CD4-positive, alpha-beta T cell treated with Interleukin-4 for 1 hour (primary cell): ENCODE results near the gene CLRN2.
A peak's percentile ranks its signal among the peaks of the same experiment; 100 is the strongest.

ENCODE experiments used
- DNase-seq, 2 donors: peaks; one replicate each; pipeline ENCODE4 v3.0.0-alpha.2; 2020 to 2022

CLRN2 gene

DNA sequence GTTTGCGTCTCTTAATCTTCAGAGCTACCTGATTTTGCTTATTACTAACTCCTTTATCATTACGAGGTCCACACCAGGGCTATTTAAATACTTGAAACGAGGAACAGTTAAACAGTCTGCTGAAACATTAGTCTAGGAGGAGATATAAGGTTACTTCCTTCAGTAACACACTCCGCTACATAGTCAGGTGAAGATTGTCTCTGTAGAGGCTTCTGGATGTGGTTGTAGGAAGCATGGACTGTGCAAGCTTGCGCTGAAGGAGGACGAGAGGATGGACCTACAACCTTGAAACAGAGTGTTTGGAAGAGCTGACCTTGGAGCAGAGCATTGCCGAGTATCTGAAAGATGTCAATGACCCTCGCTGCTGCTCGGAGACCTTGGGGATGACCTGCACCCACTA lies at the start of gene CLRN2:
TSS of gene CLRN2 (plus strand) at position 301 of the 400 bp plus-strand sequence. CDS start 102 bp downstream, outside the sequence.
- DNase-seq = no peak

DNA sequence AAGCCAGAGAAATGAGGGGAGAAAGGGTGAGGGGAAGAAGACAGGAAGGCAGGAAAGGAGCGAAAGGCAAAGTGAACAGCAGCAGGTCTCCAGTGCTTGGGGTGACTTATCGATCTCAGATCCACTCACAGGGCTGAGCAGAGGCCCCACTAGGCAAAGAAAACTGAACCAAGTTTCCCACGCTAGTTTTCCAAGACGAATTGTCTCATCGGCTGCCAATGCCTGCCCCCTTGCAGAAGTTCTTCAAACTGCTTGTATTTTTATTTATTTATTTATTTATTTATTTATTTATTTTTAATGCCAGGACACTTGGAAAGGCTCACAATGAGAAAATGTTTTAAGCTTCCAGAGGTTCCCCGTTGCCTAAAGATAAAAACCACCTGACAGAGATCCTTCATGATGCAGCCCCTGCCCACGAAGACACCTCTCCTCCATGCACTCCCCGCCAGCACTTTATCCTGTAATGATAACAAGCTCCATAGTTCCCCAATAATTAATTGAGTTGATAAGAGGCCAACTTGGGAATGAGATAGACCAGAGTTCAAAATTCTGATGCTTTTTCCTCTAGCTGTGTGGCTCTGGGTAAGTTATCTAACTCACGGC lies 46.2 kb upstream of the CLRN2 start:
- peak in 1 of 2 donors; percentile 3 for DNase-seq

GRCh38 chr4:17469931-17470674 lies 44.9 kb upstream of the CLRN2 start:
- no peak for DNase-seq

- no peak for DNase-seq
Observed at GRCh38 chr4:17475481-17475880, 39.5 kb upstream of the CLRN2 start.

DNA sequence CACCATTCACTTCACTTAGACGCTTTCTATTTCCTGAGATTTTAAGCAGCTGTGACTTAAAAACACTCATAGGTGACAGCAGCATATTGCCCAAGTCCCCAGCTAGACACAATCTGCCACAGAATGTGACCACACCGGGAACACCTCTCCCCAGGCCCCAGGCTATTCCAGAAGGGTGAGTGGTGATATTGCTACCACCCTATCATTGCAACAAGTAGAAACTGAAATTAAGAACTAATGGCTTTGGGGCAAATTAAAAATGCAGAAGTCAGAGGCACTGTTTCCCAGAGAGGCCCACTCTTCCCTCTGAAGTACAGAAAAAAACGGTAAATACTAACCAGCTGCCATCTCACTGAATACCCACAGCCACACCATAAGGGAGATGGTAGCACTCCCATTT lies 38.1 kb upstream of the CLRN2 start:
- DNase-seq = peak in 1 of 2 donors; percentile 1

DNA sequence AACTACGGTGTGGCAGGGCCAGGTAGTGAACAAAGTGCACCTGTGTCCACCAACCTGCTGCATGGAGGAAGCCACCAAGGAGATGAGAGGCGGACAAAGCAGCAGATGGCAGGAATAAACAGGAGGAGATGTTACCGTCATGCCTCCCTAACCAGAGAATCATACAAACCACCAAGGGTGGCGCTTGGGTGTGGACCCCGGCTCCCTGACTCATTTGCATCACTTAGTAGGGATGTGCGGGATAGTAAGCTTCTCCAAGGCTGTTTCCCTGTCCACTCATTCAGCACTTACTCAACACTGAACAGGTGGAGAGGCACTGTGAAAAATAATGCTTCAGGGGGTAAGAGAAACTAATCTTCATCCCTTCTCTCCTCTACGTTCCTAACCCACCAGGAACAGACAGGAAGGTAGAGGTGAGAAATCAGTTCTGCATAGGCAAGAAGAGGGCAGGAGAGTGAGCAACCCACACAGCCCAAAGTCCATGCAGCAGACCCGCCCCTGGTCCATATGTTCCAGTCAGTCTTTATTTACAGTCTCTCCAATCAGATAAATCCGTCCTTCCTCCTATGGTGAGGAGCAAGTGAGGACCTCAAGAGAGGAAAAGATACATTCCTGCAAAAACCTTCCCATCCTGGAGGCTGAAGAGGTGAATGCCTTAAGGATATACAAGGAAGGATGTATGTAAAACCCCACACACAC lies 37.0 kb upstream of the CLRN2 start:
- DNase-seq = no peak

DNA sequence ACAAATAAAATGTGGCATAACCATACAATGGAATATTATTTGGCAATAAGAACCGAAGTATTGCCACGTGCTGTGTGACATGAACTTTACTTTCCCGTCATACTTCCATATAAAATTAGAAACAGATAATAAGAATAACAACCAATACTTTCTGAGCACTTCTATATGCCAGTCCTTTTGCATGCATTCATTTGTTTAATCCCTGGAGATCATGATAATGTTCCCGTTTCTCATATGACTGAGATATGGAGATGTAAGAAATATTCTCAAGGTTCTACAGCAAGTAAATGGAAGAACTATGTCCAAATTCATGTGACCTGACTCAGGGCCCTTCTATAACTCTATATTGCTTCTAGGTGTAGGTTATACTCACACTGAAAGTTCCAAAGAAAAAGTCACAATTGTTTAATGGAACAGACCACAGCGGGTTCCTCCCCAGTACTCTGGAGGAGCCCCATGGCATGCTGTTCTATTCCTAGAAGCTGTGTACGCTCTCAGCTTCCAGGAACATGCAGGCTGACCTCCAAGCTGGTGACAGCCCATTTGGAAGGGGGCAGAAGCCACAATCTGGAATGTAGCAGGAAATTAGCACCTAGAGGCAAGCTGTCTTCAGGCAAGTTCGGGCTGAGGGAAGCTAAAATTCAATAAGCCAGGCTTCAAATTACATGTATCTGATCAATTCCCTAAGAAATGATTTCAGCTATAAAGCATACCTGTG lies 34.6 kb upstream of the CLRN2 start:
- DNase-seq = no peak

GRCh38 chr4:17480955-17481354 lies 34.0 kb upstream of the CLRN2 start:
- no peak for DNase-seq

- DNase-seq = no peak
Observed at GRCh38 chr4:17482716-17483115, 32.2 kb upstream of the CLRN2 start.

DNA sequence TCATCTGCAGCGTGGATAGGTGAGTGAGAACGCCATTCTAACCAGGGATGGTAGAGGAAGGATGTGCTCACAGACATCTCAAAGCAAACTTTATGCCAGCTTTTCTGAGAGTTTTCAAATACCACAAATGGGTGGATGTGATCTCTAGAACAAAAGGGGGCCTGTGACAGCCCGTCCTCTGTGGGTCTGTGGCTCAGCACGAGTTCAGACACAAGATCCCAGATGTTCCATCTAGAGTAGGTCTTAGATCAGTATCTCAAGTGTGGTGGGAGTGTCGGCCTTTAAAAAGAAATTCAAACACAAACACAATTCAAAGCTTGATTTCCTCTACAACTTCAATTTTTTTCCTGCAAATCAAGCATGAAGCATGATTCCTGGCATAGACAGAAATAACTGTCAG lies 25.8 kb upstream of the CLRN2 start:
- DNase-seq = no peak

DNA sequence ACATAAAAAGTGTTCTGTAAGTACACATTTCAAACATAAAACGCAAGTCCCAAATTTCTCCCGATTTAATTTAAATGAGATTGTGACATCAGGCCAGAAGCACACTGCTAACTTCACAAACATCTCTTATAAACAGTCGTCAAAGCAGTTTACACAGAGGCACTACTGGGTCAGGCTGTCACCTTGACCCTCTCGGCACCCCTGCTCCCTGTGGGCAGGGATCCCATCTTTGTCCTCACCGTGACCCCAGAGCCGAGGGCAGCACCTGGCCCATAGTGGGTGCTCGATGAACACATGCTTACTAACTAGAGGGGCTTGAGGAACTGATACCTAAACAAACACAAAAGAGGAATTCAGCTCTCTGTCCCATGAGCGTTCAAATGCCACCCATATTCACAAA lies 25.2 kb upstream of the CLRN2 start:
- no peak for DNase-seq

- no peak for DNase-seq
Observed at GRCh38 chr4:17490575-17491059, 24.3 kb upstream of the CLRN2 start.

DNA sequence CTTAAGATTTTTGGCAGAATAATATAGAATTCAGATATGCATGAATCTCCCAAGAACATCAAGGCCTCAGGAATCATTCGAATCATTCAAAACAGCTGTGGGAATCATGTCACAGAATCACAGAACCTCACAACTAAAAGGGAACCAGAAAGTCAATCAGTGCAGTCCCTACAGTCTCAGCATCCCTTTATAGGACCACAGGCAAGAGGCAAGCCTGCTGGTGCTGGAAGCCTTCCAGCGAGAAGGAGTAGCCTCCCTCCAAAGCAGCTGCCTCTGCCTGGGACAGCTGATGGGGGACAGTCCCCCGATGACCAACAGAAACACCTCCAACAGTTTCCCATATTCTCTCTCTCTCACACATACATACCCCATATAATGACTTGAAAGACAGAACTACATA lies 23.8 kb upstream of the CLRN2 start:
- DNase-seq = no peak

DNA sequence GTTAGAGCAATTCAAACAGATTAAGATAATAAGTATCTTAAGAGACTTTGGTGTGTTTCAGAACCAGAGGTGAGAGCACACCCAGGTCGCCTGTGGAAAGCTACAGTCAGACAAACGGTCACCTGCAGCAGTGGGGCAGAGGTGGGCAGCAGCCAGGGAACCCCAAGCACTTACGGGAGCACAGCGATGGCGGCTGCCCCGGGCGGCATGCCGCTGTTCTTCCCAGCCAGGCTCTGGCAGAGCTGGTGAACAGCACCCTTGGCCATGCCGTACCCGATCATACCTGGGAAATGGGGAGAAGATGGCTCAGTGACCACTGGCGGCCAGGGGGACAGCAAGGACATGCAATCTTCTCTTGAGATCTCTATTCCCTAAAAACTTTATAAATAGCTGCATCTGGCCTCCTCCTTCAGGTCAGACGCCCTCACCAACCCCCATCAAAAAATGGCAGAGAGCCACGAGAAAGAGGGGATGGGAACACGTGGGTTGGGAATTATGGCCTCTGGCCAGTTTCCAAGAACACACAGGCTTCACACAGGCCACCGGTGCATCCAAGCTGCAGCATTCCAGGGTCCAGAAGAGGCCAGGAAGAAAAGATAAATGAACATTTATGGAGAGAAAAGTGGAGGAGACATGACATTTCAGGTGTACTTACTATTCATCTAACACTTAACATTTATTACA lies 22.8 kb upstream of the CLRN2 start:
- DNase-seq = no peak

DNA sequence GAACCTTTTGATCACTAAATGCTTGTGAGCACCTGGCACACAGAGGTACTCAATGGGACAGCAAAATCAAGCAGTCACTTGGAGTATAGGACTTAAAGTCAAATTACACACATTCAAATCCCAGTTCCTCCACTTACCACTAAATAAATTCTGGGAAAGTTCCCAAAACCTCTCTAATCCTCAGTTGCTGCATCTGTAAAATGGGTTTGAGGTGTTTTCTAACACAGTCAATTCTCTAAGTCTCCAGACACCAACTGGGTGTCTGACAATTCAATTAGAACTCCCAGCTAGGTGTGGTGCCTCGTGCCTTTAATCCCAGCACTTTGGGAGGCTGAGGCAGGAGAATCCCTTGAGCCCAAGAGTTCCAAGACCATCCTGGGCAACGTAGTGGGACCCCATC lies 22.1 kb upstream of the CLRN2 start:
- DNase-seq = no peak

DNA sequence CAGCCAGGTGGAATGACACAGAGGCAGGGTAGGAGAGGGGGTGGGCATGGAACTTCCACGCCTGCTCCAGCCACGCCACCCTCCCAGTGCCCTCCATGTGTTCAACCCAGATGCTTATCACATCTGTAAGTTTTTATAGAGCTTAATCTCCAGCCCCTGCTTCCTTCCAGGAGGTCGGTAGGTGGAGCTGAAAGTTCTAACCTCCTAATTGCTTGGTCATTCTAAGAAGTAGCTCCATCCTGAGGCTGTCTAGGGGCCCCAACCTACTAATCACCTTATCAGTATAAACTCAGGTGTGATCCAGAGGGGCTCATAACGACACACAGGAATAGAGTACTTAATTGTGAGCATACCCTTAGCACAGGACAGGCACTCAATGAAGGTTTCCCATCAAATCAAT lies 21.3 kb upstream of the CLRN2 start:
- no peak for DNase-seq

DNA sequence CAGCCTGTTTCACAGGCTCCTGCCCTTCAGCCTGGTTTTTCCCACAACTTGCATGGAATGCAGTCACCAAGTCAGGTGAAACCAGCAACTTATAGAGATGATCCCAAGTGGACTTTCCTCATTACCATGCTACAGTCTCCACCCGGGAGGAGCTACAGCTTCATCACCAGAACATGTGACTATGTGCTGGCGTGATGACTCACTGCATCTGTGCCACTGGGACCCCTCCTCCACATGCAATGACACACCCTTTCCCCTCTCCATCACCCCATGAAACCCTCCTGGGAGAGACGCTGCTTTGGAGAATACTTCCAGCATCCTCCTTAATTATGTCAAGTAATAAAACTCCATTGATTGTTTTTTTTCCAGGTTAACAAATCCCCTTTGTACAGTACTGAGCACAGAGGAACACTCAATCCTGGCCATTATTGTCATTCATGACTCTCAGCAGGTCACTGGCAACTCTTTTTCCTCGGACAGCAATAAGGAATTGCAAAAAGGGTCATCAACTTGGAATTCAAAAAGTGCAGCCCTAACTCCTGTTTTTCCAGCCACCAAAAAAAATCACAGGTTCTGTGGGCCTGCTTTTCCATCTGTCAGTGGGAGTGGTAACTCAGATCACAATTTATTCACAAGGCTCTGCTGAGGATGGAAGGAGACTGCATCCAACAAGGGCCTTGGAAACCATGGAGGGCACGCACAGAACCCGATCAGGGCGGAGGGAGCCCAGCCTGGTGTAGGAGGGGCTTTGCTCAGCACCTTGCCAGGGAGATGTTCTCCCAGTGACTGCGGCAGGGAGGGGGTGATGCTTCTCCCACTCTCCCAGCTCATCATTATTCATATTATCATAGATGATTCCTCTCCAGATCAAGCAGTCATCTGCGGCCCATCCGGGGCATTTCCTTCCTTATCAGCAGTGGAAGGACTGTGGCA lies 20.4 kb upstream of the CLRN2 start:
- DNase-seq = no peak

DNA sequence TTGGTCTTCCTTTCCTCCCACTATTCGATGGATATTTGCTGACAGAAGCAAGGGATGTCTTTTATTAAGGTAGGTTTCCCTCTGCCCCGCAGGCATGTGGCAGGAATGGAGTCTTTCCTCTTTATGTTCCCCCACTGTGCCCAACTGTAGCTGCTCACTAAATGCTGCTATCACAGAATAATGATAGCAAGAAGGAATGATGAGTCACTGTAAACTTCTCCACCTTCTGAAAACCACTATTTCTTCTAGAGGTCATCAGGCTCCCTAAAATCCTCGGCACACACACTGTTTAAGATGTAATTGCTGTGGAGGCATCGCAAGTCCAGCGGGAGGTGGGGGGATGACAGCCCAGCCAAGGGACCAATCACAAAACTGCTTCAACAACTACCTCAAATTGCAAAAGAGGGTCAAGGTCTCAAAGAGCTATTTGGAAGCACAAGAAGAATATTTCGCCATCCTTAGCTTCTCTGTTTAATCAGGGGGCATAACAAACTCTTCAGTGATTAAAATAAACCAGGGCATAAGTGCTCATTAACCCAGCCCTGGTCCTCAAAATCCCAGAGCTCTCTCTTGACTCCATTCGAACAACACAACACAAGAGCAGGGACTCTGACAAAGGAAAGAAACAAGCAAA lies 17.0 kb upstream of the CLRN2 start:
- no peak for DNase-seq

DNA sequence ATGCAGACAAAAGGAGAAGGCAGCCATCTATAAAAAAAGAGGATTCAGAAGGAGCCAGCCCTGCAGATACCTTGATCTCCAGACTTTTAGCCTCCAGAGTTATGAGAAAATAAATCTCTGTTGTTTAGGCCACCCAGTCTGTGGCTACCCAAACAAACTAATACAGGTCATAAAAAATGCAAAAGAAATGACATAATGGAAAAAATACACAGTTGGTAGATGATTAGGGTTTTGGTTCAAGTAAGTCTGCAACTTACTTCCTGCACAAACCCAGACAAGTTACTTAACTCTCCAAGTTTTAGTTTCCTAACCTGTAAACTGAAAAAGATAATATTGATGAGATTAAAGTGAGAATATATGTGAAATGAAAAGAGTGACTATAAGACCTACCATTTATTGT lies 14.4 kb upstream of the CLRN2 start:
- DNase-seq = no peak

GRCh38 chr4:17502756-17503155 lies 12.2 kb upstream of the CLRN2 start:
- DNase-seq = no peak

DNA sequence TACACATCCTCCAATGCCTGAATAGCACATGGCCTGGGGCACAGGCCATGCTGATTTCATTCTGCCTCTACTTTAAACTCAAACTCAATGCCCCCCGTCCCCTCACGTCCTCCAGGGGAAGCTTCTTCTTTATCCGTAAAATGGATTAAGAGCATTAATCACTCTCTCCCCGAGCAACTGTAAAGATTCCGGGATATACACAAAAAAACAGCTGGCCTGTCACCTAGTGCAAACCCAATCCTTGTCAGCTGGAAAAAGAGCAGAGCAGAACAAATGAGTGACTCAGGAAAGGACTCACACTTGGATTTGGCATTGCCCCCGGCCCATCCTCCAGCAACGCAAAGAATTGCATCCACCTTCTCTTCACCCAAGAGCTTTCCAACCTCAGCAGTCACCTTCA lies 10.9 kb upstream of the CLRN2 start:
- DNase-seq = no peak
